Fibroblast of lung (primary cell): ENCODE data around the gene TRIM3. TPM values are rescaled to one million over a fixed set of nuclear protein-coding genes. Genes with fewer than 3 reads are reported as not detected.

ENCODE experiments used
- DNase-seq, 2 donors: peaks; one replicate each; pipeline versions ENCODE4 v3.0.0 to v3.0.0-alpha.2; 2010; ENCODE audit warnings: low read depth in 2 of 2
- H2AFZ ChIP-seq: 2 replicates; pipeline ENCODE4 v1.5.1; 2012; ENCODE audit warnings: low read length, control low read depth, inconsistent platforms
- H3K27ac ChIP-seq: 2 replicates; pipeline ENCODE4 v1.5.1; 2011; ENCODE audit warnings: low read length, control low read depth; ENCODE audit not compliant: insufficient read depth
- H3K27me3 ChIP-seq: 2 replicates; pipeline ENCODE4 v1.5.1; 2011; ENCODE audit warnings: mild to moderate bottlenecking, low read length; ENCODE audit not compliant: control insufficient read depth, insufficient read depth
- H3K36me3 ChIP-seq: 2 replicates; pipeline ENCODE4 v1.5.1; 2011; ENCODE audit warnings: low read length; ENCODE audit not compliant: control insufficient read depth, insufficient read depth
- H3K4me1 ChIP-seq: 2 replicates; pipeline ENCODE4 v1.5.1; 2011; ENCODE audit warnings: low read length; ENCODE audit not compliant: control insufficient read depth, insufficient read depth; ENCODE audit errors: extremely low read depth
- H3K4me2 ChIP-seq: 2 replicates; pipeline ENCODE4 v1.5.1; 2011; ENCODE audit warnings: low read length, control low read depth; ENCODE audit not compliant: insufficient read depth; ENCODE audit errors: extremely low read depth
- H3K4me3 ChIP-seq, 4 experiments: fragments of 200-600 bp in 1 of 4; sonication (generic) in 1 of 4; replicated peaks in 1 of 4; 2 replicates each; pipeline ENCODE4 v1.5.1; 2011 to 2016; ENCODE audit warnings: low read length in 4 of 4, low read depth in 3 of 4, mild to moderate bottlenecking in 3 of 4, control low read depth in 2 of 4, inconsistent platforms in 1 of 4, mixed read lengths in 1 of 4; ENCODE audit not compliant: insufficient read depth in 1 of 4; ENCODE audit errors: control extremely low read depth in 1 of 4
- H3K79me2 ChIP-seq: 2 replicates; pipeline ENCODE4 v1.5.1; 2012; ENCODE audit warnings: mild to moderate bottlenecking, low read length, inconsistent platforms; ENCODE audit not compliant: control insufficient read depth, insufficient read depth
- H3K9ac ChIP-seq: 2 replicates; pipeline ENCODE4 v1.5.1; 2011; ENCODE audit warnings: mild to moderate bottlenecking, low read length, control low read depth; ENCODE audit not compliant: insufficient read depth
- H3K9me3 ChIP-seq: 2 replicates; pipeline ENCODE4 v1.5.1; 2012; ENCODE audit warnings: low read depth, low read length; ENCODE audit not compliant: control insufficient read depth, insufficient read depth
- H4K20me1 ChIP-seq: 2 replicates; pipeline ENCODE4 v1.5.1; 2011; ENCODE audit warnings: low read length; ENCODE audit not compliant: control insufficient read depth, insufficient read depth; ENCODE audit errors: extremely low read depth
- EZH2 ChIP-seq: IDR thresholded peaks from 2 replicates; pipeline ENCODE4 v1.5.1; 2012; ENCODE audit warnings: low read length, control low read depth, mild to moderate bottlenecking; ENCODE audit errors: missing control alignments
- polyA plus RNA-seq, 2 donors: library from polyadenylated mRNA; depleted of rRNA in 1 of 2; stranded (reverse) in 1 of 2; unstranded in 1 of 2; fragments of >200 nt; gene quantifications; 2 replicates each; pipeline ENCODE4 v1.2.1, GENCODE V29; 2011 to 2012; ENCODE audit warnings: missing spikeins in 1 of 2
- total RNA-seq: library from RNA; depleted of rRNA; stranded (reverse); fragments of >200 nt; gene quantifications from 2 replicates; pipeline ENCODE4 v1.2.1, GENCODE V29; 2014
- TF ChIP-seq, protein P1 (sequence below), 2 donors: IDR thresholded peaks in 1 of 2; conservative IDR thresholded peaks in 1 of 2; 1 replicate in 1 of 2; 2 replicates in 1 of 2; pipeline ENCODE4 v1.5.1; 2011 to 2012; ENCODE audit warnings: low read length in 2 of 2, control low read depth in 1 of 2, inconsistent platforms in 1 of 2, low read depth in 1 of 2, mild to moderate bottlenecking in 1 of 2

Gene TRIM3
- total and polyA plus RNA-seq, 2 donors (not counting 1 experiment from before 2014, with no cell fraction given): 11.4 to 29.7 TPM

DNA sequence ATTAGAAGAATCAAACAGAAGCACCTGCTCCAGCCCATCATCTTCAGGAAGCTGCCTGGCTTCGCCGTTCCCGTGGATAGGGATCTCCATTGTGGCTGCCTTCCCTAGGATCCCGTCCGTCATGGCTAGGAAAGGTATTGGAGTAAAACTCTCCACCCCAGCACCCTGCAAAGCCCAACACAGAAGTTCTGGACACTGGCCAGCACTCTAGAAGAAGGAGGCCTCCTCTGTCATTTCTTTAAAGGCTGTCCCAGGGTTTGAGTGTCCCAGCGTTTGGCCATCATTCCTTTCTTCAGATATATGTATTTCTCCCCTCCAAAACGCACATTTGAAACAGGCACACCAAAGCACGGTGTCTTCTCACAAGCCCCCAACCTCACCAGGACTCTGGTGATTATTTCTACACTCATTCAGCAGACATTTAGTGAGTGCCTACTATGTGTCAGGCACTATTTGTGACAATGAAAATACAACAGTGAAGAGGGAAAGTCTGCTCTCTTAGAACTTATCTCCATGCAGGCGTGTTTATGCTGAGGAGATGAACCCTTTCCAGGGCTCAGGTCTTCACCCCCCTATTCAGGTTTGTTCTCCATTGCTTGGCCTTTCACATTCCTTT is 6.7 kb upstream of the TRIM3 start:
- peak overlapping the region; percentile 94 for H3K9ac ChIP-seq
- no peak for DNase-seq
- peaks cover 19% of the 10 kb centered on the region for H3K36me3 ChIP-seq

DNA sequence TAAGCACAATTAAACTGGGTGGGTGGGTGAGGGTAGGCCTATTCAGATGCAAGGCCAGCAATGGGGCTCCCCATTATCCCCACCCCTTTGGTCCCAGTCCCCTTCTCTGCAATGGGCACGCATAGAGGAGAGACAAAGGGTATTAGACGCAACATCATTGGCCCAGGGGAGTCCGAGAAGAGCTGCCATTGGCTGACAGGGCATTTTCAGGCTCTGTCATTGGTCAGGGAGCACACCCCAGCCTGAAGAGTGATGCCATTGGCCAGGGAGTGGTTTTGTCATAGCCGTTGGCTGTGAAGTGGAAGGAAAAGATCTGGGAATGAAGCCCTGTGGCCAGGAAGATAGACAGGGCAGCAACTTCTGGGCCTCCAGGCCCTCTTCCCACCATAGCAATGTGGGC is 2.8 kb upstream of the TRIM3 start:
- Histone ChIP-seq H3K27me3 (no peaks in the 10 kb centered on the region), H3K4me2 (no peak overlapping the region), H3K27ac (no peak overlapping the region), H2AFZ (no peak overlapping the region), H4K20me1 (no peaks in the 10 kb centered on the region), H3K79me2 (peaks cover 34% of the 10 kb centered on the region), H3K4me1 (peaks cover 15% of the 10 kb centered on the region), H3K9ac (no peak overlapping the region), H3K4me3 (no peak overlapping the region), H3K9me3 (no peaks in the 10 kb centered on the region), H3K36me3 (peaks cover 12% of the 10 kb centered on the region)
- no peak for DNase-seq
- TF ChIP-seq, protein P1, sequence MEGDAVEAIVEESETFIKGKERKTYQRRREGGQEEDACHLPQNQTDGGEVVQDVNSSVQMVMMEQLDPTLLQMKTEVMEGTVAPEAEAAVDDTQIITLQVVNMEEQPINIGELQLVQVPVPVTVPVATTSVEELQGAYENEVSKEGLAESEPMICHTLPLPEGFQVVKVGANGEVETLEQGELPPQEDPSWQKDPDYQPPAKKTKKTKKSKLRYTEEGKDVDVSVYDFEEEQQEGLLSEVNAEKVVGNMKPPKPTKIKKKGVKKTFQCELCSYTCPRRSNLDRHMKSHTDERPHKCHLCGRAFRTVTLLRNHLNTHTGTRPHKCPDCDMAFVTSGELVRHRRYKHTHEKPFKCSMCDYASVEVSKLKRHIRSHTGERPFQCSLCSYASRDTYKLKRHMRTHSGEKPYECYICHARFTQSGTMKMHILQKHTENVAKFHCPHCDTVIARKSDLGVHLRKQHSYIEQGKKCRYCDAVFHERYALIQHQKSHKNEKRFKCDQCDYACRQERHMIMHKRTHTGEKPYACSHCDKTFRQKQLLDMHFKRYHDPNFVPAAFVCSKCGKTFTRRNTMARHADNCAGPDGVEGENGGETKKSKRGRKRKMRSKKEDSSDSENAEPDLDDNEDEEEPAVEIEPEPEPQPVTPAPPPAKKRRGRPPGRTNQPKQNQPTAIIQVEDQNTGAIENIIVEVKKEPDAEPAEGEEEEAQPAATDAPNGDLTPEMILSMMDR (conservative IDR thresholded peaks at IDR 0.05 in 1 of 2, IDR thresholded peaks at IDR 0.05 in 1 of 2; ENCODE audit: low read depth in 1 of 2, low read length in 2 of 2): no peak
- TF ChIP-seq EZH2: no peak

More for the DNA sequence above, 6.7 kb upstream of the TRIM3 start:
- peak overlapping the region; percentile 76 for H3K4me2 ChIP-seq
- no peak overlapping the region for H2AFZ ChIP-seq
- TF ChIP-seq, protein P1 (conservative IDR thresholded peaks at IDR 0.05 in 1 of 2, IDR thresholded peaks at IDR 0.05 in 1 of 2; ENCODE audit: low read depth in 1 of 2, low read length in 2 of 2): no peak
- no peak for TF ChIP-seq EZH2
- H3K4me3 ChIP-seq: peak overlapping the region; percentile 71 to 89 (median 86)
- peak overlapping the region; percentile 99 for H3K27ac ChIP-seq
- no peaks in the 10 kb centered on the region for H4K20me1 ChIP-seq
- H3K9me3 ChIP-seq: no peaks in the 10 kb centered on the region
- H3K4me1 ChIP-seq: peaks cover 14% of the 10 kb centered on the region
- H3K79me2 ChIP-seq: peaks cover 44% of the 10 kb centered on the region
- H3K27me3 ChIP-seq: no peaks in the 10 kb centered on the region

DNA sequence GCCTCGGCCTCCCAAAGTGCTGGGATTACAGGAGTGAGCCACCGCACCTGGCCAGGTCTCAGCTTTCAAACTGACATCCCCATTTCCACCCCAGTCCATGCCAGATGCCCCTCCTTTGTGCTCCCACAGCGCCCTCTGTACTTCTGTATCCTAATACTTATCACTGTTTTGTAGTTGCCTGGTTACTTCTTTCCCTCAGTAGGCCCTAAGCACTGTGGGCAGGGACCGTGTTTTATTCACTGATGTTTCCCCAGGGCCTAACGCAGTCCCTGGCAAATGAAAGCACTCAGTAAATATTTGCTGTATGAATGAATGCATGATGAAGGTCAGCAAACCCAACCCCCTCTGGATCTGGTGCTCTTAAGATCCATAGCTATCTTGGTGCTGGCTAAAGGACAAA is 2.2 kb upstream of the TRIM3 start:
- no peak overlapping the region for H3K4me2 ChIP-seq
- H3K4me3 ChIP-seq: no peak overlapping the region
- no peak overlapping the region for H3K9ac ChIP-seq
- no peaks in the 10 kb centered on the region for H4K20me1 ChIP-seq
- no peaks in the 10 kb centered on the region for H3K27me3 ChIP-seq
- H3K27ac ChIP-seq: no peak overlapping the region
- no peak for DNase-seq
- H3K4me1 ChIP-seq: peaks cover 15% of the 10 kb centered on the region
- peaks cover 12% of the 10 kb centered on the region for H3K36me3 ChIP-seq
- TF ChIP-seq EZH2: no peak
- TF ChIP-seq, protein P1 (conservative IDR thresholded peaks at IDR 0.05 in 1 of 2, IDR thresholded peaks at IDR 0.05 in 1 of 2; ENCODE audit: low read depth in 1 of 2, low read length in 2 of 2): no peak
- H3K79me2 ChIP-seq: peaks cover 30% of the 10 kb centered on the region
- no peak overlapping the region for H2AFZ ChIP-seq
- no peaks in the 10 kb centered on the region for H3K9me3 ChIP-seq
